IMR-90 (cell line): Measurements from ENCODE around the gene SPTSSB. TPM values are rescaled to one million over a fixed set of nuclear protein-coding genes. Genes with fewer than 3 reads are reported as not detected.

Source experiments
- ATAC-seq: fragments of 200-7000 bp; cut with Tn5 transposase; 2 replicates; pipeline ENCODE4 v1.9.1; 2020; ENCODE audit warnings: low read depth, mild to moderate bottlenecking, moderate library complexity
- BruUV-seq: library from RNA; stranded (reverse); fragments of 400-500 nt; replicated peaks from 2 replicates; lab custom pipeline; 2021; lab: Mats Ljungman, UMichigan
- CTCF ChIA-PET: fragments of 300-600 bp; formaldehyde crosslinking; extraction: SDS; loops from one replicate; lab custom pipeline; 2021; ENCODE audit warnings: antibody characterized with exemption; lab: Yijun Ruan, JAX
- POLR2A ChIA-PET: fragments of 300-600 bp; sonication (Branson Sonifier 250); formaldehyde crosslinking; loops from one replicate; lab custom pipeline; 2022; ENCODE audit warnings: antibody characterized with exemption; ENCODE audit not compliant: unreplicated experiment; lab: Charles Lee
- DNase-seq: peaks from one replicate; pipeline ENCODE4 v3.0.0; 2013
- H2AFZ ChIP-seq: replicated peaks from 2 replicates; pipeline ENCODE3; 2013; ENCODE audit warnings: low read length, mild to moderate bottlenecking; ENCODE audit not compliant: poor library complexity
- H2AK5ac ChIP-seq: 2 replicates; pipeline ENCODE4 v1.6.1; 2013; ENCODE audit warnings: low read depth, low read length, inconsistent platforms
- H2AK9ac ChIP-seq: replicated peaks from 2 replicates; pipeline ENCODE3; 2013; ENCODE audit warnings: mild to moderate bottlenecking, low read depth, low read length, moderate library complexity; ENCODE audit not compliant: poor library complexity
- H2BK120ac ChIP-seq: 2 replicates; pipeline ENCODE4 v1.6.1; 2013; ENCODE audit warnings: low read depth, low read length, inconsistent platforms
- H2BK15ac ChIP-seq: 3 replicates; pipeline ENCODE4 v1.6.1; 2013; ENCODE audit warnings: low read depth, low read length, inconsistent platforms
- H2BK20ac ChIP-seq: 2 replicates; pipeline ENCODE4 v1.6.1; 2013; ENCODE audit warnings: low read depth, mild to moderate bottlenecking, inconsistent platforms, low read length, moderate library complexity
- H2BK5ac ChIP-seq: 2 replicates; pipeline ENCODE4 v1.6.1; 2013; ENCODE audit warnings: mild to moderate bottlenecking, low read depth, low read length, inconsistent platforms; ENCODE audit not compliant: poor library complexity, severe bottlenecking
- H3K14ac ChIP-seq: replicated peaks from 2 replicates; pipeline ENCODE4 v1.6.1; 2013; ENCODE audit warnings: low read depth, low read length, inconsistent platforms
- H3K18ac ChIP-seq: 2 replicates; pipeline ENCODE4 v1.6.1; 2013; ENCODE audit warnings: low read depth, low read length, control low read depth
- H3K23ac ChIP-seq: 2 replicates; pipeline ENCODE4 v1.6.1; 2013; ENCODE audit warnings: low read depth, low read length, inconsistent platforms
- H3K27ac ChIP-seq: 2 replicates; pipeline ENCODE4 v1.5.1; 2013; ENCODE audit warnings: mild to moderate bottlenecking, control low read depth, low read length; ENCODE audit not compliant: insufficient read depth
- H3K27me3 ChIP-seq: 2 replicates; pipeline ENCODE4 v1.6.1; 2013; ENCODE audit warnings: low read length; ENCODE audit not compliant: control insufficient read depth, insufficient read depth
- H3K36me3 ChIP-seq: 2 replicates; pipeline ENCODE4 v1.6.1; 2013; ENCODE audit warnings: low read length, mixed read lengths; ENCODE audit not compliant: control insufficient read depth, insufficient read depth
- H3K4ac ChIP-seq: 2 replicates; pipeline ENCODE4 v1.6.1; 2013; ENCODE audit warnings: low read depth, low read length, inconsistent platforms
- H3K4me1 ChIP-seq: 2 replicates; pipeline ENCODE4 v1.6.1; 2013; ENCODE audit warnings: low read length, mixed read lengths; ENCODE audit not compliant: control insufficient read depth, insufficient read depth
- H3K4me2 ChIP-seq: 2 replicates; pipeline ENCODE4 v1.6.1; 2013; ENCODE audit warnings: low read depth, mild to moderate bottlenecking, control low read depth, low read length, moderate library complexity
- H3K4me3 ChIP-seq: 2 replicates; pipeline ENCODE4 v1.5.1; 2013; ENCODE audit warnings: low read depth, mild to moderate bottlenecking, control low read depth, low read length, moderate library complexity; ENCODE audit not compliant: insufficient read depth
- H3K56ac ChIP-seq: 2 replicates; pipeline ENCODE4 v1.6.1; 2013; ENCODE audit warnings: low read length, inconsistent platforms; ENCODE audit not compliant: insufficient read depth; ENCODE audit errors: extremely low read depth
- H3K79me1 ChIP-seq, 2 experiments: 2 replicates each; pipeline ENCODE4 v1.6.1; 2013; ENCODE audit warnings: low read length in 2 of 2, inconsistent platforms in 1 of 2, low read depth in 1 of 2
- H3K9ac ChIP-seq: 2 replicates; pipeline ENCODE4 v1.6.1; 2013; ENCODE audit warnings: low read depth, low read length, control low read depth
- H3K9me1 ChIP-seq: 2 replicates; pipeline ENCODE4 v1.6.1; 2013; ENCODE audit warnings: low read length, inconsistent platforms; ENCODE audit not compliant: insufficient read depth
- H3K9me3 ChIP-seq: 2 replicates; pipeline ENCODE4 v1.6.1; 2013; ENCODE audit warnings: low read length; ENCODE audit not compliant: control insufficient read depth, insufficient read depth
- H4K20me1 ChIP-seq: 2 replicates; pipeline ENCODE4 v1.6.1; 2013; ENCODE audit warnings: low read length, inconsistent platforms; ENCODE audit not compliant: insufficient read depth
- H4K5ac ChIP-seq: 2 replicates; pipeline ENCODE4 v1.6.1; 2013; ENCODE audit warnings: mild to moderate bottlenecking, low read depth, low read length, control low read depth
- H4K8ac ChIP-seq, 2 experiments: 2 replicates each; pipeline ENCODE4 v1.6.1; 2013; ENCODE audit warnings: low read depth in 2 of 2, low read length in 2 of 2, control low read depth in 1 of 2, inconsistent platforms in 1 of 2
- H4K91ac ChIP-seq: 2 replicates; pipeline ENCODE4 v1.6.1; 2013; ENCODE audit warnings: low read depth, low read length, inconsistent platforms; ENCODE audit not compliant: insufficient read depth
- BHLHE40 ChIP-seq: fragments of 150-350 bp; IDR thresholded peaks from 2 replicates; pipeline ENCODE4 v1.6.1; 2016; ENCODE audit warnings: mild to moderate bottlenecking, low read depth, low read length
- CEBPB ChIP-seq: IDR thresholded peaks from 2 replicates; pipeline ENCODE4 v1.6.1; 2012; ENCODE audit warnings: low read depth, low read length, improper control_type of control experiment
- CHD1 ChIP-seq: IDR thresholded peaks from 2 replicates; pipeline ENCODE4 v1.6.1; 2012; ENCODE audit warnings: low read depth, low read length, improper control_type of control experiment
- CTCF ChIP-seq: conservative IDR thresholded peaks from 2 replicates; pipeline ENCODE4 v1.5.1; 2012; ENCODE audit warnings: mild to moderate bottlenecking, low read depth, low read length, improper control_type of control experiment
- FOS ChIP-seq: fragments of 150-350 bp; IDR thresholded peaks from 2 replicates; pipeline ENCODE4 v1.6.1; 2016; ENCODE audit warnings: low read depth, low read length
- MAFK ChIP-seq: IDR thresholded peaks from 2 replicates; pipeline ENCODE4 v1.6.1; 2012; ENCODE audit warnings: low read depth, low read length, improper control_type of control experiment
- MAZ ChIP-seq: IDR thresholded peaks from 2 replicates; pipeline ENCODE4 v1.6.1; 2012; ENCODE audit warnings: low read depth, mild to moderate bottlenecking, low read length, improper control_type of control experiment, moderate library complexity, borderline replicate concordance
- MXI1 ChIP-seq: IDR thresholded peaks from 2 replicates; pipeline ENCODE4 v1.6.1; 2012; ENCODE audit warnings: low read depth, mild to moderate bottlenecking, low read length, moderate library complexity, borderline replicate concordance
- NFE2L2 ChIP-seq: fragments of 150-350 bp; IDR thresholded peaks from 2 replicates; pipeline ENCODE4 v1.6.1; 2016; ENCODE audit warnings: low read depth, mild to moderate bottlenecking, low read length
- POLR2A ChIP-seq: IDR thresholded peaks from 2 replicates; pipeline ENCODE4 v1.6.1; 2012; ENCODE audit warnings: mild to moderate bottlenecking, low read depth, low read length
- RAD21 ChIP-seq: IDR thresholded peaks from 2 replicates; pipeline ENCODE4 v1.6.1; 2012; ENCODE audit warnings: low read length, improper control_type of control experiment
- RCOR1 ChIP-seq: IDR thresholded peaks from 2 replicates; pipeline ENCODE4 v1.6.1; 2012; ENCODE audit warnings: mild to moderate bottlenecking, low read length, improper control_type of control experiment; ENCODE audit not compliant: insufficient replicate concordance
- RFX5 ChIP-seq: IDR thresholded peaks from 2 replicates; pipeline ENCODE4 v1.8.0; 2012; ENCODE audit warnings: low read depth, mild to moderate bottlenecking, low read length, moderate library complexity
- SMC3 ChIP-seq: fragments of 150-350 bp; IDR thresholded peaks from 2 replicates; pipeline ENCODE4 v1.6.1; 2016; ENCODE audit warnings: low read depth, mild to moderate bottlenecking, antibody characterized with exemption, low read length, moderate library complexity
- USF2 ChIP-seq: fragments of 150-350 bp; IDR thresholded peaks from 2 replicates; pipeline ENCODE4 v1.6.1; 2017; ENCODE audit warnings: mild to moderate bottlenecking, antibody characterized with exemption, low read length, low read depth
- WGBS, 2 experiments: methylation state at CpG; one replicate each; pipeline versions ENCODE4 v1.1.5 to v1.1.7; 2013; ENCODE audit warnings: missing lambda C conversion rate in 2 of 2; ENCODE audit not compliant: insufficient read length in 1 of 2; ENCODE audit errors: extremely low coverage in 2 of 2; 5-methylcytosine and 5-hydroxymethylcytosine counted together
- dilution Hi-C: fragments of 300-500 bp; cut with HindIII; formaldehyde crosslinking; loops from one replicate; pipeline ENCODE4 v1.14.3; 2018; ENCODE audit warnings: low sequenced_read_pairs; ENCODE audit not compliant: unreplicated experiment
- in situ Hi-C: fragments of 300-500 bp; cut with MboI; formaldehyde crosslinking; loops from 3 replicates; pipeline ENCODE4 v1.14.3; 2019; ENCODE audit warnings: low sequenced_read_pairs, inconsistent platforms, mixed read lengths
- intact Hi-C: fragments of 100-400 bp; cut with micrococcal nuclease; formaldehyde crosslinking; loops from 2 replicates; pipeline ENCODE4 v1.10.0; 2022
- polyA plus RNA-seq, 3 experiments: library from polyadenylated mRNA; depleted of rRNA; stranded (reverse); fragments of >200 nt; gene quantifications; 2 replicates each; pipeline ENCODE4 v1.2.3, GENCODE V29; 2012; ENCODE audit warnings: low replicate concordance in 1 of 3
- total RNA-seq: library from RNA; depleted of rRNA; stranded (reverse); fragments of >200 nt; gene quantifications from 2 replicates; pipeline ENCODE4 v1.2.3, GENCODE V29; 2012
- TF ChIP-seq, protein P1 (sequence below): fragments of 150-350 bp; IDR thresholded peaks from 2 replicates; pipeline ENCODE4 v1.6.1; 2016; ENCODE audit warnings: low read depth, mild to moderate bottlenecking, low read length, moderate library complexity, borderline replicate concordance

The SPTSSB gene
- total and polyA plus RNA-seq, 2 of the 4 experiments (the other 2 are of a cell fraction): not detected

GRCh38 chr3:161400650-161401049 lies 29.3 kb upstream of the SPTSSB start:
- no TSS peak for BruUV-seq
- H2BK5ac ChIP-seq: no peak overlapping the region
- in situ Hi-C loops (loop anchor here (25.0 kb wide), 2 partner anchors 463 to 688 kb away; no protein-coding TSS in a partner anchor), dilution Hi-C loops (no loop called here), intact Hi-C loops (no loop called here)
- no peak overlapping the region for H3K18ac ChIP-seq
- no peak overlapping the region for H3K27ac ChIP-seq
- ChIA-PET POLR2A (no interaction called here), CTCF (no interaction called here)
- no peaks in the 10 kb centered on the region for H3K36me3 ChIP-seq
- no peak overlapping the region for H3K23ac ChIP-seq
- DNase-seq (no peak), ATAC-seq (no peak)
- no peaks in the 10 kb centered on the region for H3K4me1 ChIP-seq
- no peak overlapping the region for H3K14ac ChIP-seq
- H3K56ac ChIP-seq: no peak overlapping the region
- H2BK20ac ChIP-seq: no peak overlapping the region
- H4K20me1 ChIP-seq: no peaks in the 10 kb centered on the region
- TF ChIP-seq USF2 (no peak), NFE2L2 (no peak), RAD21 (no peak), SMC3 (no peak), BHLHE40 (no peak), CEBPB (no peak), FOS (no peak), CTCF (no peak), MAZ (no peak), MAFK (no peak), RFX5 (no peak), CHD1 (no peak), POLR2A (no peak), MXI1 (no peak), RCOR1 (no peak)
- TF ChIP-seq, protein P1, sequence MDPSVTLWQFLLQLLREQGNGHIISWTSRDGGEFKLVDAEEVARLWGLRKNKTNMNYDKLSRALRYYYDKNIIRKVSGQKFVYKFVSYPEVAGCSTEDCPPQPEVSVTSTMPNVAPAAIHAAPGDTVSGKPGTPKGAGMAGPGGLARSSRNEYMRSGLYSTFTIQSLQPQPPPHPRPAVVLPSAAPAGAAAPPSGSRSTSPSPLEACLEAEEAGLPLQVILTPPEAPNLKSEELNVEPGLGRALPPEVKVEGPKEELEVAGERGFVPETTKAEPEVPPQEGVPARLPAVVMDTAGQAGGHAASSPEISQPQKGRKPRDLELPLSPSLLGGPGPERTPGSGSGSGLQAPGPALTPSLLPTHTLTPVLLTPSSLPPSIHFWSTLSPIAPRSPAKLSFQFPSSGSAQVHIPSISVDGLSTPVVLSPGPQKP: no peak
- H2AK9ac ChIP-seq: no peak overlapping the region
- H2BK15ac ChIP-seq: no peak overlapping the region
- H3K9me1 ChIP-seq: no peaks in the 10 kb centered on the region
- H3K4ac ChIP-seq: no peak overlapping the region
- H3K4me3 ChIP-seq: no peak overlapping the region
- H3K9me3 ChIP-seq: no peaks in the 10 kb centered on the region
- H2AFZ ChIP-seq: no peak overlapping the region
- no peaks in the 10 kb centered on the region for H3K79me1 ChIP-seq
- H4K5ac ChIP-seq: no peak overlapping the region
- H4K91ac ChIP-seq: no peak overlapping the region
- WGBS, 2 experiments: no CpG with 5 or more reads among the region's 4 CpGs
- H3K4me2 ChIP-seq: no peak overlapping the region
- no peak overlapping the region for H3K9ac ChIP-seq
- H4K8ac ChIP-seq: no peak overlapping the region
- no peak overlapping the region for H2BK120ac ChIP-seq
- H3K27me3 ChIP-seq: no peaks in the 10 kb centered on the region
- no peak overlapping the region for H2AK5ac ChIP-seq
